Caco-2 (cell line): ENCODE data around the gene CCSAP. TPM values are rescaled to one million over a fixed set of nuclear protein-coding genes. Genes with fewer than 3 reads are reported as not detected.

Source experiments
- BruUV-seq: library from RNA; stranded (reverse); fragments of 400-500 nt; replicated peaks from 2 replicates; lab custom pipeline; 2021; lab: Mats Ljungman, UMichigan
- CTCF ChIA-PET: fragments of 300-600 bp; sonication (Branson Sonifier 250); formaldehyde crosslinking; loops from one replicate; lab custom pipeline; 2022; ENCODE audit warnings: antibody characterized with exemption; lab: Charles Lee
- POLR2A ChIA-PET: fragments of 300-600 bp; sonication (Branson Sonifier 250); formaldehyde crosslinking; loops from one replicate; lab custom pipeline; 2022; ENCODE audit warnings: antibody characterized with exemption; lab: Charles Lee
- DNase-seq, 2 experiments: peaks; one replicate each; pipeline versions ENCODE4 v3.0.0 to v3.0.0-alpha.2; 2020 to 2022
- H3K27me3 ChIP-seq: replicated peaks from 2 replicates; pipeline ENCODE4 v1.6.0; 2011; ENCODE audit warnings: low read length; ENCODE audit not compliant: control insufficient read depth, insufficient read depth
- H3K36me3 ChIP-seq: 2 replicates; pipeline ENCODE4 v1.5.1; 2011; ENCODE audit warnings: low read length; ENCODE audit not compliant: control insufficient read depth, insufficient read depth
- H3K4me1 ChIP-seq: fragments of 250-450 bp; sonication (Bioruptor Pico); 2 replicates; pipeline ENCODE4 v1.5.1; 2020; ENCODE audit warnings: mild to moderate bottlenecking
- H3K4me3 ChIP-seq: 2 replicates; pipeline ENCODE4 v1.5.1; 2011; ENCODE audit warnings: low read depth, mild to moderate bottlenecking, control low read depth, low read length
- H3K9me3 ChIP-seq: fragments of 250-450 bp; sonication (Bioruptor Pico); 2 replicates; pipeline ENCODE4 v1.5.1; 2020; ENCODE audit warnings: mild to moderate bottlenecking, moderate library complexity
- H3K27ac Mint-ChIP-seq: one replicate; pipeline ENCODE4 v1.8.0; 2022; ENCODE audit warnings: mixed read lengths; ENCODE audit not compliant: unreplicated experiment
- H3K27me3 Mint-ChIP-seq: one replicate; pipeline ENCODE4 v1.8.0; 2022; ENCODE audit warnings: mixed read lengths; ENCODE audit not compliant: insufficient read depth, unreplicated experiment
- H3K36me3 Mint-ChIP-seq: one replicate; pipeline ENCODE4 v1.8.0; 2022; ENCODE audit warnings: mild to moderate bottlenecking, mixed read lengths; ENCODE audit not compliant: insufficient read depth, unreplicated experiment
- H3K4me1 Mint-ChIP-seq: one replicate; pipeline ENCODE4 v1.8.0; 2022; ENCODE audit warnings: low read depth, mixed read lengths; ENCODE audit not compliant: unreplicated experiment
- H3K4me3 Mint-ChIP-seq: one replicate; pipeline ENCODE4 v1.8.0; 2022; ENCODE audit warnings: mild to moderate bottlenecking, moderate library complexity, mixed read lengths; ENCODE audit not compliant: unreplicated experiment
- H3K9me3 Mint-ChIP-seq: one replicate; pipeline ENCODE4 v1.8.0; 2022; ENCODE audit warnings: mixed read lengths; ENCODE audit not compliant: unreplicated experiment
- CTCF ChIP-seq, 2 experiments: fragments of 200-600 bp in 1 of 2; IDR thresholded peaks; 1 replicate in 1 of 2; 2 replicates in 1 of 2; pipeline versions ENCODE4 v1.5.1 to v1.8.0; 2011 to 2022; ENCODE audit warnings: antibody characterized with exemption in 1 of 2, control low read depth in 1 of 2, inconsistent platforms in 1 of 2, low read depth in 1 of 2, low read length in 1 of 2, mild to moderate bottlenecking in 1 of 2, moderate library complexity in 1 of 2; ENCODE audit not compliant: insufficient read depth in 1 of 2, severe bottlenecking in 1 of 2, unreplicated experiment in 1 of 2
- intact Hi-C: fragments of 100-400 bp; cut with micrococcal nuclease; formaldehyde crosslinking; loops from one replicate; pipeline ENCODE4 v1.10.0; 2022; ENCODE audit not compliant: unreplicated experiment
- total RNA-seq: library from RNA; stranded (reverse); gene quantifications from 2 replicates; pipeline ENCODE4 v1.2.3, GENCODE V29; 2022

Gene CCSAP
- total RNA-seq, 1 experiment from 2014 or later, result 11.3 TPM

- H3K4me1 Mint-ChIP-seq, result peaks cover 40% of the 10 kb centered on the region
- no peak overlapping the region for H3K4me3 Mint-ChIP-seq
- no TSS peak for BruUV-seq
- intact Hi-C loops, result no loop called here
- Histone ChIP-seq H3K36me3 (no peaks in the 10 kb centered on the region), H3K4me3 (no peak overlapping the region), H3K4me1 (peaks cover under 1% of the 10 kb centered on the region; the same call in 1 of the 2 replicates), H3K9me3 (no peaks in the 10 kb centered on the region), H3K27me3 (no peaks in the 10 kb centered on the region)
- ChIA-PET POLR2A (no interaction called here), CTCF (no interaction called here)
- no peak for TF ChIP-seq CTCF (IDR thresholded peaks at IDR 0.05; ENCODE audit: insufficient read depth in 1 of 2, low read depth in 1 of 2, low read length in 1 of 2, severe bottlenecking in 1 of 2, unreplicated experiment in 1 of 2)
- peaks cover 55% of the 10 kb centered on the region for H3K36me3 Mint-ChIP-seq
- H3K27ac Mint-ChIP-seq, result peak overlapping the region; percentile 24
- DNase-seq, result no peak
- peaks cover 5% of the 10 kb centered on the region for H3K9me3 Mint-ChIP-seq
- no peaks in the 10 kb centered on the region for H3K27me3 Mint-ChIP-seq
Measured at GRCh38 chr1:229285440-229285839, 57.4 kb downstream of the CCSAP start.

DNA sequence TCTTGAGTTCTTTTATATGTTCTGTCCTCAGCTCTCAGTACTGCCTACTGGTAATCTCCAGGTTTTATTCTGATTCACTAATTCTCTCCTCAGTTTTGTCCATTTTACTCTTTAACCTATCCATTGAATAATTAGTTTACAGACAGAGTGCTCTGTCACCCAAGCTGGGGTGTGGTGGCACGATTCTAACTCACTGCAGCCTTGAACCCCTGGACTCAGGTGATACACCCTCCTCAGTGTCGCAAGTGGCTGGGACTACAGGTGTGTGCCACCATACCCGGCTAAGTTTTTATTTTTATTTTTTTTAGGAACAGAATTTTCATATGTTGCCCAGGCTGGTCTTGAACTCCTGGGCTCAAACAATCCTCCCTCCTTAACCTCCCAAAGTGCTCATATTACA lies 58.0 kb downstream of the CCSAP start:
- peaks cover 6% of the 10 kb centered on the region for H3K4me1 ChIP-seq
- H3K4me3 ChIP-seq, result no peak overlapping the region
- no peak for TF ChIP-seq CTCF (IDR thresholded peaks at IDR 0.05; ENCODE audit: insufficient read depth in 1 of 2, low read depth in 1 of 2, low read length in 1 of 2, severe bottlenecking in 1 of 2, unreplicated experiment in 1 of 2)
- no TSS peak for BruUV-seq
- POLR2A ChIA-PET, result no interaction called here
- Mint-ChIP-seq H3K36me3 (peaks cover 49% of the 10 kb centered on the region), H3K4me1 (peaks cover 44% of the 10 kb centered on the region), H3K27ac (peak overlapping the region; percentile 24), H3K9me3 (no peaks in the 10 kb centered on the region), H3K27me3 (no peaks in the 10 kb centered on the region), H3K4me3 (no peak overlapping the region)
- CTCF ChIA-PET, result no interaction called here
- H3K27me3 ChIP-seq, result no peaks in the 10 kb centered on the region
- no peak for DNase-seq
- no peaks in the 10 kb centered on the region for H3K36me3 ChIP-seq
- intact Hi-C loops, result no loop called here
- no peaks in the 10 kb centered on the region for H3K9me3 ChIP-seq

GRCh38 chr1:229283183-229283611 lies 59.6 kb downstream of the CCSAP start:
- H3K4me1 Mint-ChIP-seq, result peaks cover 44% of the 10 kb centered on the region
- no peaks in the 10 kb centered on the region for H3K36me3 ChIP-seq
- H3K4me3 ChIP-seq, result no peak overlapping the region
- no peak for DNase-seq
- ChIA-PET CTCF (no interaction called here), POLR2A (no interaction called here)
- no peak for TF ChIP-seq CTCF (IDR thresholded peaks at IDR 0.05; ENCODE audit: insufficient read depth in 1 of 2, low read depth in 1 of 2, low read length in 1 of 2, severe bottlenecking in 1 of 2, unreplicated experiment in 1 of 2)
- no peaks in the 10 kb centered on the region for H3K27me3 Mint-ChIP-seq
- H3K36me3 Mint-ChIP-seq, result peaks cover 33% of the 10 kb centered on the region
- no peaks in the 10 kb centered on the region for H3K9me3 ChIP-seq
- peak overlapping the region; percentile 40 for H3K27ac Mint-ChIP-seq
- peaks cover 23% of the 10 kb centered on the region for H3K4me1 ChIP-seq
- intact Hi-C loops, result no loop called here
- no peaks in the 10 kb centered on the region for H3K9me3 Mint-ChIP-seq
- BruUV-seq, result no TSS peak
- no peaks in the 10 kb centered on the region for H3K27me3 ChIP-seq
- no peak overlapping the region for H3K4me3 Mint-ChIP-seq
